Measurements from ENCODE around the gene EIPR1. TPM values are rescaled to one million over a fixed set of nuclear protein-coding genes. Genes with fewer than 3 reads are reported as not detected.

Gene EIPR1
- total and polyA plus RNA-seq, 4 donors: 12.0 to 26.8 (median 23.4) TPM

DNA sequence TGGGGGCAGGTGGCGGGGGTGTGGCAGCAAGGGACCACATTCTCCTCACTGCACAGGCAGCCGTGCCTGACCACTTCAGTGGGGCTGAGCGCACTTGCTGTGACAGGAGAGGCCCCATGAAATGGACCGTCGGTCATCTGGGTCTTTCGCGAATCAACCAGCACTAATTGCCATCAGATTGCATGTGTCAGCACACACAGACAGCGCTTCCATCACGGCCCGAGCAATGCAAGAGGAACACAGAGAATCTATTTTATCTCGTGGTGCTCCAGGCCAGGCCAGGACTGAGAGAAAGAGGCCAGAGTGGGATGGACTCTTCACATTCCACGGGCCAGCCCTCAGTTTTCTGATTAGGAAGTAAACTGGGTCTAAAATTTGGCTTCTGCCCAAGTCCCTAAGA lies 87.0 kb downstream of the EIPR1 start:
- Histone ChIP-seq H3K4me1 (ENCODE audit: control insufficient read depth in 5 of 5, insufficient read depth in 5 of 5, low read length in 5 of 5) (peaks cover 0 to 7% (median 0%) of the 10 kb centered on the region in 5 donors), H3K4me3 (no peak overlapping the region), H3K27ac (ENCODE audit: low read depth in 1 of 2, low read length in 1 of 2) (no peak overlapping the region), H3K9ac (ENCODE audit: insufficient read depth in 1 of 2, low read length in 2 of 2) (no peak overlapping the region), H3K9me3 (ENCODE audit: control insufficient read depth in 4 of 4, insufficient read depth in 3 of 4, low read length in 3 of 4) (peaks cover 0 to 4% (median 0%) of the 10 kb centered on the region in 4 donors), H3K36me3 (ENCODE audit: control insufficient read depth in 4 of 4, insufficient read depth in 4 of 4, low read length in 4 of 4) (no peaks in the 10 kb centered on the region), H3K27me3 (ENCODE audit: control insufficient read depth in 3 of 3, insufficient read depth in 3 of 3, low read length in 2 of 3) (no peaks in the 10 kb centered on the region)
- ATAC-seq (ENCODE audit: insufficient read depth, low FRiP score) (no peak), DNase-seq (no peak)
- TF ChIP-seq, protein P1, sequence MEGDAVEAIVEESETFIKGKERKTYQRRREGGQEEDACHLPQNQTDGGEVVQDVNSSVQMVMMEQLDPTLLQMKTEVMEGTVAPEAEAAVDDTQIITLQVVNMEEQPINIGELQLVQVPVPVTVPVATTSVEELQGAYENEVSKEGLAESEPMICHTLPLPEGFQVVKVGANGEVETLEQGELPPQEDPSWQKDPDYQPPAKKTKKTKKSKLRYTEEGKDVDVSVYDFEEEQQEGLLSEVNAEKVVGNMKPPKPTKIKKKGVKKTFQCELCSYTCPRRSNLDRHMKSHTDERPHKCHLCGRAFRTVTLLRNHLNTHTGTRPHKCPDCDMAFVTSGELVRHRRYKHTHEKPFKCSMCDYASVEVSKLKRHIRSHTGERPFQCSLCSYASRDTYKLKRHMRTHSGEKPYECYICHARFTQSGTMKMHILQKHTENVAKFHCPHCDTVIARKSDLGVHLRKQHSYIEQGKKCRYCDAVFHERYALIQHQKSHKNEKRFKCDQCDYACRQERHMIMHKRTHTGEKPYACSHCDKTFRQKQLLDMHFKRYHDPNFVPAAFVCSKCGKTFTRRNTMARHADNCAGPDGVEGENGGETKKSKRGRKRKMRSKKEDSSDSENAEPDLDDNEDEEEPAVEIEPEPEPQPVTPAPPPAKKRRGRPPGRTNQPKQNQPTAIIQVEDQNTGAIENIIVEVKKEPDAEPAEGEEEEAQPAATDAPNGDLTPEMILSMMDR (IDR thresholded peaks at IDR 0.05; ENCODE audit: control extremely low read depth, extremely low read depth): no peak
- WGBS, 2 donors: 90 to 94% methylated on average over 12 of the region's 12 CpGs

DNA sequence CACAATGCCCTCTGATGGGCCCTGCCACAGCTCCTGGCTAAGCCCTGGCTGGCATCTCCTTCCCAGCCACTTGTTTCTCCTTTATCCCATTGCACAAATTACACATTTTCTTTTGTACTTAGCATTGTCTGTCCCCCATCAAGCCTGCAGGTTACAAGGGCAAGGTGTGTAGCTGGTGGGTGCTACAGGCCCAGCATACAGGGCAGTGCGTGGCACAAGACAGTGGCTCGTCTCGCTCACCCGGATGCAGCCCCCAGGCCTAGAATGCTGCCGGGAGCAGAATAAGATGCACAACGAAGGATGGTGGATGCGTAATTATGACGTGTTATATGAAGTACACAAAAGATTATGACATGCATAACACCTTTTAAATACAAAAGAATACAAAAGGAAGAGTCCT lies 87.6 kb downstream of the EIPR1 start:
- Histone ChIP-seq H3K4me1 (ENCODE audit: control insufficient read depth in 5 of 5, insufficient read depth in 5 of 5, low read length in 5 of 5) (peaks cover 0 to 7% (median 0%) of the 10 kb centered on the region in 5 donors), H3K9me3 (ENCODE audit: control insufficient read depth in 4 of 4, insufficient read depth in 3 of 4, low read length in 3 of 4) (peaks cover 0 to 4% (median 0%) of the 10 kb centered on the region in 4 donors), H3K27me3 (ENCODE audit: control insufficient read depth in 3 of 3, insufficient read depth in 3 of 3, low read length in 2 of 3) (no peaks in the 10 kb centered on the region), H3K27ac (ENCODE audit: low read depth in 1 of 2, low read length in 1 of 2) (no peak overlapping the region), H3K4me3 (no peak overlapping the region), H3K36me3 (ENCODE audit: control insufficient read depth in 4 of 4, insufficient read depth in 4 of 4, low read length in 4 of 4) (peaks cover 0 to under 1% (median 0%) of the 10 kb centered on the region in 4 donors), H3K9ac (ENCODE audit: insufficient read depth in 1 of 2, low read length in 2 of 2) (no peak overlapping the region)
- TF ChIP-seq, protein P1 (IDR thresholded peaks at IDR 0.05; ENCODE audit: control extremely low read depth, extremely low read depth): no peak
- DNase-seq (no peak), ATAC-seq (ENCODE audit: insufficient read depth, low FRiP score) (no peak)
- 97% methylated on average over 8 of the region's 8 CpGs for WGBS, 2 donors

DNA sequence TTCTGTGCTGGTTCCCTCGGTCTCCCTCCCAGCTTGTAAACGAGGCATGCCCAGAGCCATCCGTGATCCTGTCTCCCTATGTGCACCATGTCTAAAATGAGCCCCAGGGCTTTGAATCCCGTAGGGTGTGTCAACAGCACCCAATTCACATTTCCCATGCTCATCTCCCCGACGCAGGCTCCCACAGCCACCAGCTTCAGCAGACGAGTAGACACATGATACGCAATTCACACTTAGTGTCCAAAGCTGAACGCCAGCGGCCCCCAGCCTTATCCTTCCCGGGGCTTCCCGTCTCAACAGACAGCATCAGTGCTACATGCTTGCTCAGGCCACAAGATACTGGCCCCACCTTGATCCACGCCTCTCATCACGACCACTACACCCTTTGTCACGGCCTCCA lies 88.1 kb downstream of the EIPR1 start:
- TF ChIP-seq, protein P1 (IDR thresholded peaks at IDR 0.05; ENCODE audit: control extremely low read depth, extremely low read depth): no peak
- Histone ChIP-seq H3K36me3 (ENCODE audit: control insufficient read depth in 4 of 4, insufficient read depth in 4 of 4, low read length in 4 of 4) (peaks cover 0 to 2% (median 0%) of the 10 kb centered on the region in 4 donors), H3K27me3 (ENCODE audit: control insufficient read depth in 3 of 3, insufficient read depth in 3 of 3, low read length in 2 of 3) (no peaks in the 10 kb centered on the region), H3K4me1 (ENCODE audit: control insufficient read depth in 5 of 5, insufficient read depth in 5 of 5, low read length in 5 of 5) (peaks cover 0 to 7% (median 0%) of the 10 kb centered on the region in 5 donors), H3K9me3 (ENCODE audit: control insufficient read depth in 4 of 4, insufficient read depth in 3 of 4, low read length in 3 of 4) (peaks cover 0 to 4% (median 0%) of the 10 kb centered on the region in 4 donors), H3K27ac (ENCODE audit: low read depth in 1 of 2, low read length in 1 of 2) (no peak overlapping the region), H3K9ac (ENCODE audit: insufficient read depth in 1 of 2, low read length in 2 of 2) (no peak overlapping the region), H3K4me3 (no peak overlapping the region)
- no peak for DNase-seq
- ATAC-seq (ENCODE audit: insufficient read depth, low FRiP score): no peak
- WGBS, 2 donors: 97% methylated on average over 15 of the region's 15 CpGs

DNA sequence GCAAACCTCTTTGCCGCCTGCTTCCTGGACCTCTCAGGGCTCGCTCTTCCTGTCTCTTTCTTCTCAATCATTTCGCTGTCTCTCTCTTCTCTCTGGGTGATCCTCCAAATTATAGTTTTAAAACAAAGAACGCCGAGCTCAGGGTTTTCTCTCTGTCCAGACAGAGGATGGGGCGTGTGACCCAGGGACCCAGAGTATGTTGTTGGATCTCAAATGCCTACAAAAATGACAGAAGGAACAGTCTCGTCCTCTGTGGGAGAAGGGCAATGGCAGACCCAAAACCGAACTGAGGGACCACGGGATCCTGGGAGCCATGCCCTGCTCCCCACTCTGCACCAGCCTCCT lies 88.5 kb downstream of the EIPR1 start:
- H3K9me3 ChIP-seq (ENCODE audit: control insufficient read depth in 4 of 4, insufficient read depth in 3 of 4, low read length in 3 of 4): peaks cover 0 to 4% (median 0%) of the 10 kb centered on the region in 4 donors
- H3K9ac ChIP-seq (ENCODE audit: insufficient read depth in 1 of 2, low read length in 2 of 2): no peak overlapping the region
- DNase-seq (no peak), ATAC-seq (ENCODE audit: insufficient read depth, low FRiP score) (no peak)
- H3K4me3 ChIP-seq: no peak overlapping the region
- TF ChIP-seq, protein P1 (IDR thresholded peaks at IDR 0.05; ENCODE audit: control extremely low read depth, extremely low read depth): no peak
- 96 to 97% methylated on average over 9 of the region's 9 CpGs for WGBS, 2 donors
- peaks cover 0 to 2% (median 0%) of the 10 kb centered on the region in 4 donors for H3K36me3 ChIP-seq (ENCODE audit: control insufficient read depth in 4 of 4, insufficient read depth in 4 of 4, low read length in 4 of 4)
- no peak overlapping the region for H3K27ac ChIP-seq (ENCODE audit: low read depth in 1 of 2, low read length in 1 of 2)
- peaks cover 0 to 3% (median 0%) of the 10 kb centered on the region in 5 donors for H3K4me1 ChIP-seq (ENCODE audit: control insufficient read depth in 5 of 5, insufficient read depth in 5 of 5, low read length in 5 of 5)
- no peaks in the 10 kb centered on the region for H3K27me3 ChIP-seq (ENCODE audit: control insufficient read depth in 3 of 3, insufficient read depth in 3 of 3, low read length in 2 of 3)
